Epithelial cell of proximal tubule (primary cell): ENCODE measurements around the gene FBL. TPM values are rescaled to one million over a fixed set of nuclear protein-coding genes. Genes with fewer than 3 reads are reported as not detected.

Source experiments
- DNase-seq: peaks from one replicate; pipeline ENCODE4 v3.0.0-alpha.2; 2011; ENCODE audit warnings: low read depth
- H3K4me3 ChIP-seq: 2 replicates; pipeline ENCODE4 v1.5.1; 2011; ENCODE audit warnings: low read depth, mild to moderate bottlenecking, low read length
- CTCF ChIP-seq: conservative IDR thresholded peaks from 2 replicates; pipeline ENCODE4 v1.5.1; 2012; ENCODE audit warnings: low read depth, mild to moderate bottlenecking, low read length
- total RNA-seq: library from RNA; depleted of rRNA; stranded (reverse); fragments of >200 nt; gene quantifications from 2 replicates; pipeline ENCODE4 v1.2.3, GENCODE V29; 2015

The FBL gene
- total RNA-seq, 1 donor from 2014 or later = 187 TPM

GRCh38 chr19:39823686-39824085 lies 22.5 kb downstream of the FBL start:
- TF ChIP-seq CTCF = no peak
- no peak for DNase-seq
- H3K4me3 ChIP-seq = peak overlapping the region; percentile 83

- no peak for TF ChIP-seq CTCF
- H3K4me3 ChIP-seq = no peak overlapping the region
- no peak for DNase-seq
Observed at GRCh38 chr19:39820696-39821095, 25.5 kb downstream of the FBL start.

GRCh38 chr19:39819786-39820185 lies 26.4 kb downstream of the FBL start:
- H3K4me3 ChIP-seq = no peak overlapping the region
- no peak for TF ChIP-seq CTCF
- no peak for DNase-seq

GRCh38 chr19:39818626-39819097 lies 27.5 kb downstream of the FBL start:
- no peak for DNase-seq
- no peak for TF ChIP-seq CTCF
- H3K4me3 ChIP-seq = no peak overlapping the region

- DNase-seq = no peak
- TF ChIP-seq CTCF = no peak
Observed at GRCh38 chr19:39817888-39818561, 28.2 kb downstream of the FBL start.

GRCh38 chr19:39816287-39817048 lies 29.7 kb downstream of the FBL start:
- H3K4me3 ChIP-seq = no peak overlapping the region
- no peak for DNase-seq
- TF ChIP-seq CTCF = no peak

More at GRCh38 chr19:39817888-39818561, 28.2 kb downstream of the FBL start:
- no peak overlapping the region for H3K4me3 ChIP-seq
